CD4-positive, alpha-beta T cell (primary cell): ENCODE measurements around the gene GPRC5B. TPM values are rescaled to one million over a fixed set of nuclear protein-coding genes. Genes with fewer than 3 reads are reported as not detected.

Source experiments
- ATAC-seq: fragments of 200-7000 bp; cut with Tn5 transposase; one replicate; pipeline ENCODE4 v1.10.0; 2022; ENCODE audit warnings: mild to moderate bottlenecking; ENCODE audit not compliant: poor library complexity
- CTCF ChIA-PET: fragments of 350-600 bp; sonication (Branson Sonifier 250); formaldehyde crosslinking; loops from one replicate; lab custom pipeline; 2021; ENCODE audit warnings: antibody characterized with exemption, inconsistent platforms; lab: Charles Lee
- POLR2A ChIA-PET: fragments of 350-600 bp; sonication (Branson Sonifier 250); formaldehyde crosslinking; loops from one replicate; lab custom pipeline; 2021; ENCODE audit warnings: antibody characterized with exemption, inconsistent platforms; lab: Charles Lee
- DNase-seq, 14 experiments: peaks; one replicate each; pipeline ENCODE4 v3.0.0-alpha.2; 2013 to 2020; ENCODE audit warnings: mixed read lengths in 2 of 14
- H3K27ac ChIP-seq, 2 donors: one replicate each; pipeline versions ENCODE4 v1.5.1 to v1.7.0; 2013; ENCODE audit warnings: low read length in 2 of 2, low read depth in 1 of 2, mild to moderate bottlenecking in 1 of 2
- H3K27me3 ChIP-seq, 2 experiments: 1 replicate in 1 of 2; 2 replicates in 1 of 2; pipeline versions ENCODE4 v1.6.1 to v1.7.0; 2013; ENCODE audit warnings: low read length in 2 of 2, control low read depth in 1 of 2, mild to moderate bottlenecking in 1 of 2, moderate library complexity in 1 of 2; ENCODE audit not compliant: insufficient read depth in 2 of 2, control insufficient read depth in 1 of 2
- H3K36me3 ChIP-seq: one replicate; pipeline ENCODE4 v1.6.1; 2013; ENCODE audit warnings: low read length, control low read depth; ENCODE audit not compliant: insufficient read depth
- H3K4me1 ChIP-seq: one replicate; pipeline ENCODE4 v1.6.1; 2013; ENCODE audit warnings: low read length, control low read depth; ENCODE audit not compliant: insufficient read depth
- H3K4me3 ChIP-seq: one replicate; pipeline ENCODE4 v1.5.1; 2013; ENCODE audit warnings: mild to moderate bottlenecking, low read length, moderate library complexity
- H3K9me3 ChIP-seq, 2 experiments: 1 replicate in 1 of 2; 2 replicates in 1 of 2; pipeline versions ENCODE4 v1.6.1 to v1.7.0; 2013; ENCODE audit warnings: low read length in 2 of 2, mild to moderate bottlenecking in 2 of 2, control low read depth in 1 of 2, moderate library complexity in 1 of 2; ENCODE audit not compliant: control insufficient read depth in 1 of 2, insufficient read depth in 1 of 2
- H3K27ac Mint-ChIP-seq: one replicate; pipeline ENCODE4 v1.8.0; 2020; ENCODE audit warnings: mixed read lengths
- H3K27me3 Mint-ChIP-seq: one replicate; pipeline ENCODE4 v1.8.0; 2021; ENCODE audit warnings: mixed read lengths
- H3K36me3 Mint-ChIP-seq: one replicate; pipeline ENCODE4 v1.8.0; 2021; ENCODE audit warnings: low read depth, mixed read lengths
- H3K4me1 Mint-ChIP-seq: one replicate; pipeline ENCODE4 v1.8.0; 2021; ENCODE audit warnings: low read depth, mixed read lengths
- H3K4me3 Mint-ChIP-seq: one replicate; pipeline ENCODE4 v1.8.0; 2020; ENCODE audit warnings: mild to moderate bottlenecking, mixed read lengths
- H3K9me3 Mint-ChIP-seq: one replicate; pipeline ENCODE4 v1.8.0; 2020; ENCODE audit warnings: mixed read lengths
- CTCF ChIP-seq: fragments of 200-600 bp; IDR thresholded peaks from one replicate; pipeline ENCODE4 v1.8.0; 2022; ENCODE audit warnings: antibody characterized with exemption, mild to moderate bottlenecking
- intact Hi-C, 2 experiments: fragments of 100-400 bp; cut with DNase I in 1 of 2; cut with micrococcal nuclease in 1 of 2; formaldehyde crosslinking; loops; one replicate each; pipeline versions ENCODE4 v1.15.1 to v1.9.0; 2023 to 2025; cut with DNase I, micrococcal nuclease
- total RNA-seq, 174 experiments: library from RNA in 2 of 174; stranded (reverse) in 2 of 174; gene quantifications; one replicate each; pipeline ENCODE4 v1.2.3 and lab custom pipeline; 2021 to 2026

The GPRC5B gene
- total RNA-seq, 2 experiments from 2014 or later, result 0.47 to 0.75 TPM

- no peaks in the 10 kb centered on the region for H3K27me3 Mint-ChIP-seq
- Histone ChIP-seq H3K4me1 (no peaks in the 10 kb centered on the region), H3K9me3 (no peaks in the 10 kb centered on the region), H3K4me3 (no peak overlapping the region), H3K27me3 (no peaks in the 10 kb centered on the region), H3K27ac (no peak overlapping the region), H3K36me3 (no peaks in the 10 kb centered on the region)
- no peaks in the 10 kb centered on the region for H3K9me3 Mint-ChIP-seq
- no peak overlapping the region for H3K27ac Mint-ChIP-seq
- H3K36me3 Mint-ChIP-seq, result no peaks in the 10 kb centered on the region
- ATAC-seq (no peak), DNase-seq (no peak)
- intact Hi-C loops, result no loop called here
- no peak for TF ChIP-seq CTCF
- POLR2A ChIA-PET, result no interaction called here
- CTCF ChIA-PET, result no interaction called here
- no peak overlapping the region for H3K4me3 Mint-ChIP-seq
- no peaks in the 10 kb centered on the region for H3K4me1 Mint-ChIP-seq
Observed at GRCh38 chr16:19831678-19832077, 53.0 kb downstream of the GPRC5B start.

- intact Hi-C loops, result no loop called here
Observed at GRCh38 chr16:19830902-19831560, 53.6 kb downstream of the GPRC5B start.

GRCh38 chr16:19829844-19830692, 54.6 kb downstream of the GPRC5B start:
- CTCF ChIA-PET, result no interaction called here

More at GRCh38 chr16:19830902-19831560, 53.6 kb downstream of the GPRC5B start:
- no peak overlapping the region for H3K27ac ChIP-seq
- no peak for ATAC-seq
- Mint-ChIP-seq H3K4me3 (no peak overlapping the region), H3K9me3 (no peaks in the 10 kb centered on the region), H3K36me3 (no peaks in the 10 kb centered on the region), H3K27me3 (no peaks in the 10 kb centered on the region), H3K27ac (no peak overlapping the region), H3K4me1 (no peaks in the 10 kb centered on the region)
- TF ChIP-seq CTCF, result no peak
- no peak for DNase-seq
- H3K36me3 ChIP-seq, result no peaks in the 10 kb centered on the region
- H3K27me3 ChIP-seq, result no peaks in the 10 kb centered on the region
- POLR2A ChIA-PET, result no interaction called here
- H3K4me1 ChIP-seq, result no peaks in the 10 kb centered on the region
- CTCF ChIA-PET, result no interaction called here
- H3K9me3 ChIP-seq, result no peaks in the 10 kb centered on the region
- H3K4me3 ChIP-seq, result no peak overlapping the region

More at GRCh38 chr16:19829844-19830692, 54.6 kb downstream of the GPRC5B start:
- no peak for TF ChIP-seq CTCF
- DNase-seq (no peak), ATAC-seq (no peak)
- no peaks in the 10 kb centered on the region for H3K9me3 Mint-ChIP-seq
- no peak overlapping the region for H3K27ac ChIP-seq
- no peaks in the 10 kb centered on the region for H3K27me3 ChIP-seq
- intact Hi-C loops, result no loop called here
- H3K27me3 Mint-ChIP-seq, result no peaks in the 10 kb centered on the region
- no peak overlapping the region for H3K27ac Mint-ChIP-seq
- no peak overlapping the region for H3K4me3 ChIP-seq
- no peak overlapping the region for H3K4me3 Mint-ChIP-seq
- no peaks in the 10 kb centered on the region for H3K4me1 Mint-ChIP-seq
- POLR2A ChIA-PET, result no interaction called here
- no peaks in the 10 kb centered on the region for H3K4me1 ChIP-seq
- no peaks in the 10 kb centered on the region for H3K36me3 Mint-ChIP-seq
- no peaks in the 10 kb centered on the region for H3K36me3 ChIP-seq
- H3K9me3 ChIP-seq, result no peaks in the 10 kb centered on the region
